Activated CD4-positive, alpha-beta memory T cell treated with anti-CD3 and anti-CD28 coated beads for 36 hours (primary cell): Measurements from ENCODE around the gene TNNC2. TPM values are rescaled to one million over a fixed set of nuclear protein-coding genes. Genes with fewer than 3 reads are reported as not detected.
A peak's percentile ranks its signal among the peaks of the same experiment; 100 is the strongest.

Experiments used
- CTCF ChIA-PET: fragments of 350-600 bp; sonication (Branson Sonifier 250); formaldehyde crosslinking; loops from one replicate; lab custom pipeline; 2021; ENCODE audit warnings: antibody characterized with exemption, inconsistent platforms; lab: Charles Lee
- POLR2A ChIA-PET: fragments of 350-600 bp; sonication (Branson Sonifier 250); formaldehyde crosslinking; loops from one replicate; lab custom pipeline; 2021; ENCODE audit warnings: antibody characterized with exemption; lab: Charles Lee
- DNase-seq: peaks from one replicate; pipeline ENCODE4 v3.0.0-alpha.2; 2020
- H3K27ac Mint-ChIP-seq: one replicate; pipeline ENCODE4 v1.8.0; 2021; ENCODE audit warnings: mixed read lengths
- H3K27me3 Mint-ChIP-seq: one replicate; pipeline ENCODE4 v1.8.0; 2021; ENCODE audit warnings: mixed read lengths
- H3K36me3 Mint-ChIP-seq: one replicate; pipeline ENCODE4 v1.8.0; 2021; ENCODE audit warnings: mixed read lengths
- H3K4me1 Mint-ChIP-seq: one replicate; pipeline ENCODE4 v1.8.0; 2021; ENCODE audit warnings: low read depth, mixed read lengths
- H3K4me3 Mint-ChIP-seq: one replicate; pipeline ENCODE4 v1.8.0; 2021; ENCODE audit warnings: mild to moderate bottlenecking, mixed read lengths
- H3K9me3 Mint-ChIP-seq: one replicate; pipeline ENCODE4 v1.8.0; 2021; ENCODE audit warnings: mixed read lengths
- intact Hi-C: fragments of 100-400 bp; cut with micrococcal nuclease; formaldehyde crosslinking; loops from one replicate; pipeline ENCODE4 v1.15.1; 2023
- total RNA-seq, 2 experiments: library from RNA; stranded (reverse); gene quantifications; one replicate each; pipeline ENCODE4 v1.2.3, GENCODE V29; 2021

TNNC2 gene
- total RNA-seq, 2 experiments from 2014 or later = not detected

DNA sequence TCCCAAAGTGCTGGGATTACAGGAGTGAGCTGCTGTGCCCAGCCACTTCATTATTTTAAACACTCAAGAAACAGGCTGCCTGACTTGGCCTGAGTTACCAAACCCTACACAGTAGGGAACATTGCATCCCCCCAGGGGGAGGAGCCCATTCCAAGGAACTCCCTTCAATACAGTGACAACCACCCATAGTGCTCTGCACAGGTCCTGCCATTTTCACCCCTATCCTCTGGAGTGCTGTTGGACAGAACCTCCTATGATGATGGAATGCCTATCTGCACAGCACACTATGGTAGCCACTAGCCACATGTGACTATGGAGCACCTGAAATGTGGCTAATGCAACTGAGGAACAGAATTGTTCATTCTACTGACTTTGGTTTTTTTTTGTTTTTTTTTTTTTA lies 18.3 kb upstream of the TNNC2 start:
- H3K4me1 Mint-ChIP-seq = no peaks in the 10 kb centered on the region
- ChIA-PET CTCF (no interaction called here), POLR2A (no interaction called here)
- H3K27me3 Mint-ChIP-seq = no peaks in the 10 kb centered on the region
- no peak for DNase-seq
- H3K4me3 Mint-ChIP-seq = no peak overlapping the region
- H3K9me3 Mint-ChIP-seq = no peaks in the 10 kb centered on the region
- H3K36me3 Mint-ChIP-seq = peaks cover 17% of the 10 kb centered on the region
- H3K27ac Mint-ChIP-seq = no peak overlapping the region
- intact Hi-C loops = no loop called here

DNA sequence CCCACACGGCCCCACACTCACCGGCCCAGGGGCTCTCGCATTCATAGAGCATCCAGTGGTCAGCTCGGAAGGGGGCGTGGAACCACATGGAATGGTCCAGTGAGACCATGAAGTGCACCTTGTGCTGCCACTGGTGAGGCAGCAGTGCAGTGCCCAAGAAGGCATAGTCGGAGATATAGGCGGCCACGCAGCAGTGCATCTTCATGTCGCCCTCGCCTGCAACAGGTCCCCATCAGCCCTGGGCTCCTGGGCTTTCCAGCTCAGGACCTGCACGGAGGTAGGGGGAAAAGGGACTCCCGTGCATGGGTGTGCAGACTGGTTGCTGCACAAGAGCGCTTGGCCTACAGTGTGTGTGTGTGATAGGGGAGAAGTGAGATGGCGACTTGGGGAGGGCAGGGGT lies 16.4 kb upstream of the TNNC2 start:
- intact Hi-C loops = no loop called here
- CTCF ChIA-PET = no interaction called here
- no peak overlapping the region for H3K27ac Mint-ChIP-seq
- H3K27me3 Mint-ChIP-seq = no peaks in the 10 kb centered on the region
- peaks cover 15% of the 10 kb centered on the region for H3K36me3 Mint-ChIP-seq
- DNase-seq = no peak
- no peaks in the 10 kb centered on the region for H3K4me1 Mint-ChIP-seq
- H3K9me3 Mint-ChIP-seq = no peaks in the 10 kb centered on the region
- POLR2A ChIA-PET = no interaction called here
- H3K4me3 Mint-ChIP-seq = no peak overlapping the region

- Mint-ChIP-seq H3K27ac (no peak overlapping the region), H3K27me3 (no peaks in the 10 kb centered on the region), H3K36me3 (peaks cover 11% of the 10 kb centered on the region), H3K4me1 (no peaks in the 10 kb centered on the region), H3K4me3 (no peak overlapping the region), H3K9me3 (no peaks in the 10 kb centered on the region)
- ChIA-PET CTCF (interaction anchor here (1.5 kb wide), 1 partner anchor 14 kb away, joined by 3 read pairs; no protein-coding TSS in a partner anchor), POLR2A (no interaction called here)
- DNase-seq = no peak
- intact Hi-C loops = no loop called here
These were observed 15.2 kb upstream of the TNNC2 start for GRCh38 chr20:45842169-45842812.

DNA sequence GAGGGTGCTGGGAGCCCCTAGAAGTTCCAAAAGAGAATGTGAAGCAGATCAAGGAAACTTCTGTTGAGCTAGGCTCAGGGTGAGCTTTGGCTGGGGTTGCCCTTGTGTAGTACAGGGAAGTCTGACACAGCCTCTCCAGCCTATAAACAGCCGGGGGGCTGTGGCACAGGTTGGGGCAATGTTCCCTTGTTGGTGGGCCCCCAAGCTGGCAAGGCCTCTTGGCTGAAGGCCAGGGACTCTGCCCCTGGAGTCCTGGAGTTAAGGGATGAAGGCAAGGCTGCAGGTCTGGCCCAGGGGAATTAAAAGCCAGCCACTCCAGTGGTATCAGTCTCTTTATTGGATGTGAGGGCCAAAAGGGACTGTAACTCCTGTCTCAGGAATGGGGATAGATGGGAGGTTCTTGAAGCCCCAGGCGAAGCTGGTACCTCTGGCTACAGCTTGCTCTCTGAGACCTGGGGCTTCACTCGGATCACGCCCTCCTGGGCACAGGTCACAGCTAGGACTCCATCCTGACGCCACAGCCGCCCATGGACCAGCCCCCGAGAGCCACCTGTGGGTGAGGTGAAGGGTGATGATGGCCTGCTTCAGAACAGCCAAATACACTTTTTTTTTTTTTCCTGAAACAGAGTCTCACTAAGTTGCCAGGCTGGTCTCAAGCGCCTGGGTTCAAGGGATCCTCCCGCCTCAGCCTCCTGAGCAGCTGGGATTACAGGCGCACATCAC lies 14.5 kb upstream of the TNNC2 start:
- H3K36me3 Mint-ChIP-seq = peaks cover 11% of the 10 kb centered on the region

GRCh38 chr20:45840700-45841198 lies 13.6 kb upstream of the TNNC2 start:
- Mint-ChIP-seq H3K36me3 (peaks cover 11% of the 10 kb centered on the region), H3K27me3 (no peaks in the 10 kb centered on the region), H3K4me3 (no peak overlapping the region), H3K4me1 (no peaks in the 10 kb centered on the region), H3K9me3 (no peaks in the 10 kb centered on the region), H3K27ac (no peak overlapping the region)
- intact Hi-C loops = no loop called here
- no peak for DNase-seq
- CTCF ChIA-PET = interaction anchor here (1.5 kb wide), 1 partner anchor 16 kb away, joined by 3 read pairs; no protein-coding TSS in a partner anchor
- POLR2A ChIA-PET = no interaction called here

More for the DNA sequence above, 14.5 kb upstream of the TNNC2 start:
- ChIA-PET POLR2A (no interaction called here), CTCF (interaction anchor here (1.5 kb wide), 1 partner anchor 15 kb away, joined by 3 read pairs; no protein-coding TSS in a partner anchor)
- Mint-ChIP-seq H3K4me3 (no peak overlapping the region), H3K27me3 (no peaks in the 10 kb centered on the region), H3K27ac (no peak overlapping the region), H3K4me1 (no peaks in the 10 kb centered on the region), H3K9me3 (no peaks in the 10 kb centered on the region)
- intact Hi-C loops = no loop called here
- no peak for DNase-seq

GRCh38 chr20:45836841-45837240 lies 9.7 kb upstream of the TNNC2 start:
- POLR2A ChIA-PET = interaction anchor here (0.7 kb wide), 1 partner anchor 10 kb away, joined by 3 read pairs; no protein-coding TSS in a partner anchor
- no peaks in the 10 kb centered on the region for H3K36me3 Mint-ChIP-seq
- CTCF ChIA-PET = interaction anchor here (0.9 kb wide), 1 partner anchor 13 kb away, joined by 4 read pairs; no protein-coding TSS in a partner anchor
- no peak for DNase-seq
- intact Hi-C loops = loop anchor here (10.0 kb wide), 1 partner anchor 48 kb away; the partner anchor contains the start of genes SPATA25 and ZSWIM1
- H3K9me3 Mint-ChIP-seq = no peaks in the 10 kb centered on the region
- peaks cover 13% of the 10 kb centered on the region for H3K4me1 Mint-ChIP-seq
- H3K4me3 Mint-ChIP-seq = no peak overlapping the region
- no peaks in the 10 kb centered on the region for H3K27me3 Mint-ChIP-seq
- H3K27ac Mint-ChIP-seq = no peak overlapping the region

GRCh38 chr20:45835825-45836224 lies 8.7 kb upstream of the TNNC2 start:
- H3K27ac Mint-ChIP-seq = no peak overlapping the region
- no peaks in the 10 kb centered on the region for H3K27me3 Mint-ChIP-seq
- H3K36me3 Mint-ChIP-seq = no peaks in the 10 kb centered on the region
- ChIA-PET POLR2A (no interaction called here), CTCF (interaction anchor here (1.2 kb wide), 1 partner anchor 134 kb away, joined by 4 read pairs; no protein-coding TSS in a partner anchor)
- intact Hi-C loops = loop anchor here (10.0 kb wide), 1 partner anchor 49 kb away; the partner anchor contains the start of genes SPATA25 and ZSWIM1
- peaks cover 13% of the 10 kb centered on the region for H3K4me1 Mint-ChIP-seq
- no peak for DNase-seq
- H3K9me3 Mint-ChIP-seq = no peaks in the 10 kb centered on the region
- H3K4me3 Mint-ChIP-seq = no peak overlapping the region

GRCh38 chr20:45835329-45835765 lies 8.2 kb upstream of the TNNC2 start:
- Mint-ChIP-seq H3K36me3 (no peaks in the 10 kb centered on the region), H3K27me3 (no peaks in the 10 kb centered on the region), H3K9me3 (no peaks in the 10 kb centered on the region), H3K4me1 (peaks cover 13% of the 10 kb centered on the region), H3K27ac (no peak overlapping the region), H3K4me3 (no peak overlapping the region)
- ChIA-PET CTCF (interaction anchor here (1.1 to 1.2 kb wide), 2 partner anchors 36 to 135 kb away, joined by 3 to 4 read pairs; no protein-coding TSS in a partner anchor), POLR2A (no interaction called here)
- DNase-seq = no peak
- intact Hi-C loops = loop anchor here (10.0 kb wide), 1 partner anchor 49 kb away; the partner anchor contains the start of genes SPATA25 and ZSWIM1

DNA sequence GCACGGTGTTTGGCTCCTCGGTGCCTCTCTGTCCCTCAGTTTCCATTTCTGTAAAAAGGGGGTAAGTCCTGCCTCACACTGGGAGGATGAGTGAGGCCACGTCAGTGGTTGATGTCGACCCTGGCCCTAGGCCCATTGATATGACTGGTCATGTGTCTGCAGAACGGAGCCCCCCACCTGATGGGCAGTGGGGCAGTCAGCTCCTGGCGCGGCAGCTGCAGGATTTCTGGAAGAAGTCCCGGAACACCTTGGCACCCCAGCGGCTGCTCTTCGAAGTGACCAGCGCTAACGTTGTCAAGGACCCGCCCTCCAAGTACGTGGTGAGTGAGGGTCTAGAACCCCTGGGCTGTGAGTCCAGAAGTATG lies 7.7 kb upstream of the TNNC2 start:
- DNase-seq = no peak
- H3K27me3 Mint-ChIP-seq = no peaks in the 10 kb centered on the region
- H3K27ac Mint-ChIP-seq = no peak overlapping the region
- no peaks in the 10 kb centered on the region for H3K9me3 Mint-ChIP-seq
- H3K4me3 Mint-ChIP-seq = peak overlapping the region; percentile 49
- ChIA-PET CTCF (interaction anchor here (1.1 to 2.6 kb wide), 2 partner anchors 10 to 36 kb away, joined by 3 to 10 read pairs; no protein-coding TSS in a partner anchor), POLR2A (interaction anchor here (0.6 to 1.1 kb wide), 2 partner anchors 20 to 22 kb away, joined by 3 read pairs; partner anchors contain the start of gene UBE2C)
- H3K4me1 Mint-ChIP-seq = peaks cover 13% of the 10 kb centered on the region
- intact Hi-C loops = loop anchor here (10.0 kb wide), 1 partner anchor 50 kb away; the partner anchor contains the start of genes SPATA25 and ZSWIM1
- H3K36me3 Mint-ChIP-seq = no peaks in the 10 kb centered on the region

DNA sequence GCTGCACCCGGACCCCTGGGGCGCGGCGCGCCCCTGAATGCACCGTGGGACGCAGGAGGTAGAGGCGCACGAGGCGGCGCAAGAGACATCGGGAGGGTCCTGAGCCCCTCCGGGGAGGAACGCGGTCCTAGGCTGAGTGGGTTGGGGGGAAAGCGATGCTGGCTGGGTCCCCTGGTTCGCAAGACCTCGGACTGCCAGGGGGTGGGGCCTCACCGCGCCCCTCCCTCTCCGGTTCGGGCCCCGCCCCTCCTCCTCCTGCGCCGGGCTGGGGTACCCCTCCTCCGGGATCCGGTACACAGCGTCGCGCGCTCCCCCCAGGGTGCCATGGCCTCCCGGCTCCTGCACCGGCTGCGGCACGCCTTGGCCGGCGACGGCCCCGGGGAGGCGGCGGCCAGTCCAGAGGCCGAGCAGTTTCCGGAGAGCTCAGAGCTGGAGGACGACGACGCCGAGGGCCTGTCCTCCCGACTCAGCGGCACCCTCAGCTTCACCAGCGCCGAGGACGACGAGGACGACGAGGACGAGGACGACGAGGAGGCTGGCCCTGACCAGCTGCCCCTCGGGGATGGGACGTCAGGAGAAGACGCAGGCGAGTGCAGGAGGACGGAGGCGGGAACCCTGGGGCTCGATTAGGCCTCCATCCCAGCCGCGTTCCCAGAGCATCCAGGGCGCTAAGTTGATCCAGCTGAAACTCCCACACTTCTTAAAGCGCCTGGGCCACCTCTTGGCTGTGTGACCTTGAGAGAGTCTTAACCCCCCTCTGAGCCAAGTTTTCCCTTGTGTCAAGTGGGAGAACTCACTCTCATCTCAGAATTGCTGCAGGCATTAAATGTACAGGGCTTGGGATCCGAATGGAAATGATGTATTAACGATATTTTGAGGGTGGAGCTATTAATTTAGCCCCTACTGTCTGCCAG lies 7.0 kb upstream of the TNNC2 start:
- ChIA-PET POLR2A (interaction anchor here (0.6 to 1.1 kb wide), 3 partner anchors 20 to 129 kb away, joined by 3 read pairs; partner anchors contain the start of gene UBE2C), CTCF (interaction anchor here (1.1 to 2.6 kb wide), 3 partner anchors 10 to 136 kb away, joined by 3 to 10 read pairs (median 9); no protein-coding TSS in a partner anchor)
- Mint-ChIP-seq H3K9me3 (no peaks in the 10 kb centered on the region), H3K4me3 (peak overlapping the region; percentile 49), H3K27ac (no peak overlapping the region), H3K27me3 (no peaks in the 10 kb centered on the region), H3K36me3 (no peaks in the 10 kb centered on the region), H3K4me1 (peaks cover 13% of the 10 kb centered on the region)
- peak; percentile 60 for DNase-seq
- intact Hi-C loops = loop anchor here (10.0 kb wide), 1 partner anchor 51 kb away; the partner anchor contains the start of genes SPATA25 and ZSWIM1
